HEK293T (cell line): ENCODE data around the gene SFMBT1.

Experiments
- BHLHE40 ChIP-seq: fragments of 450-650 bp; IDR thresholded peaks from 2 replicates; pipeline ENCODE4 v1.6.1; 2016; ENCODE audit warnings: mild to moderate bottlenecking, moderate library complexity, borderline replicate concordance
- ELF4 ChIP-seq: fragments of 450-650 bp; IDR thresholded peaks from 2 replicates; pipeline ENCODE4 v1.6.1; 2017; ENCODE audit warnings: antibody characterized with exemption
- FOXK2 ChIP-seq: fragments of 450-650 bp; IDR thresholded peaks from 2 replicates; pipeline ENCODE4 v1.6.1; 2016; ENCODE audit warnings: mild to moderate bottlenecking
- FOXM1 ChIP-seq: fragments of 450-650 bp; IDR thresholded peaks from 2 replicates; pipeline ENCODE4 v1.6.1; 2017; ENCODE audit warnings: mild to moderate bottlenecking, borderline replicate concordance
- L3MBTL2 ChIP-seq: fragments of 450-650 bp; conservative IDR thresholded peaks from 2 replicates; pipeline ENCODE4 v1.6.1; 2016; ENCODE audit warnings: mild to moderate bottlenecking
- LEF1 ChIP-seq: fragments of 450-650 bp; IDR thresholded peaks from 2 replicates; pipeline ENCODE4 v1.6.1; 2017; ENCODE audit warnings: mild to moderate bottlenecking, borderline replicate concordance
- NFRKB ChIP-seq: fragments of 450-650 bp; IDR thresholded peaks from 2 replicates; pipeline ENCODE4 v1.6.1; 2016; ENCODE audit warnings: mild to moderate bottlenecking, moderate library complexity
- SP1 ChIP-seq: fragments of 450-650 bp; IDR thresholded peaks from 2 replicates; pipeline ENCODE4 v1.6.1; 2017
- SUZ12 ChIP-seq: fragments of 450-650 bp; IDR thresholded peaks from 2 replicates; pipeline ENCODE4 v1.6.1; 2016; ENCODE audit warnings: mild to moderate bottlenecking
- TARDBP ChIP-seq: fragments of 450-650 bp; IDR thresholded peaks from 2 replicates; pipeline ENCODE4 v1.6.1; 2016

DNA sequence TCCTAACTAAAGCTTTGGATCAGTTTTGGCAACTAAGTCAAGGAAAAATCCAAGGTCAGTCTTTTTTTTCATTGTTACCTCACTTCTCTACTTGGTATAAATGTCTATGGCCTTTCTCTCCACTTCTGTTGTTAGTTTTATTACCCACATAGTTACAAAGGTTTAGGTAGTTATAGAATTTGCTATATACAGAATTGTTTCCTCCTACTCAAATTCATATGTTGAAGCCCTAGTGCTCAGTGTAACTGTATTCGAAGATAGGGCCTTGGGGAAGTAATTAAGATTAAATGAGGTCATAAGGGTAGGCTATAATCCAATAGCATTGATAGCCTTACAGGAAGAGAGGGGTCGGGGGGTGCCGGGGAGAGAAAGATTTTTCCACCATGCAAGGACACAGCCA, 128.8 kb downstream of the SFMBT1 start:
- TF ChIP-seq FOXM1 (no peak), L3MBTL2 (no peak), FOXK2 (no peak), ELF4 (no peak), SP1 (no peak), NFRKB (no peak), LEF1 (no peak), TARDBP (no peak), BHLHE40 (no peak), SUZ12 (no peak)
